Astrocyte of the spinal cord (primary cell): ENCODE measurements around the gene RNASEH1.
"Not testable (repeated sequence)": the region's sequence is repeated elsewhere in the genome, so short reads cannot be mapped to it uniquely, and the experiment has no call there.

Source experiments
- DNase-seq: peaks from one replicate; pipeline ENCODE4 v3.0.0; 2011; ENCODE audit warnings: low read depth, low spot score
- H3K4me3 ChIP-seq: 2 replicates; pipeline ENCODE4 v1.5.1; 2011; ENCODE audit warnings: low read depth, mild to moderate bottlenecking, low read length, moderate library complexity
- CTCF ChIP-seq: IDR thresholded peaks from 2 replicates; pipeline ENCODE4 v1.5.1; 2012; ENCODE audit warnings: low read depth, mild to moderate bottlenecking, low read length, inconsistent platforms
- in situ Hi-C: cut with HindIII; loops from 2 replicates; pipeline ENCODE4 v1.10.0; 2017; ENCODE audit warnings: low sequenced_read_pairs

Gene RNASEH1

DNA sequence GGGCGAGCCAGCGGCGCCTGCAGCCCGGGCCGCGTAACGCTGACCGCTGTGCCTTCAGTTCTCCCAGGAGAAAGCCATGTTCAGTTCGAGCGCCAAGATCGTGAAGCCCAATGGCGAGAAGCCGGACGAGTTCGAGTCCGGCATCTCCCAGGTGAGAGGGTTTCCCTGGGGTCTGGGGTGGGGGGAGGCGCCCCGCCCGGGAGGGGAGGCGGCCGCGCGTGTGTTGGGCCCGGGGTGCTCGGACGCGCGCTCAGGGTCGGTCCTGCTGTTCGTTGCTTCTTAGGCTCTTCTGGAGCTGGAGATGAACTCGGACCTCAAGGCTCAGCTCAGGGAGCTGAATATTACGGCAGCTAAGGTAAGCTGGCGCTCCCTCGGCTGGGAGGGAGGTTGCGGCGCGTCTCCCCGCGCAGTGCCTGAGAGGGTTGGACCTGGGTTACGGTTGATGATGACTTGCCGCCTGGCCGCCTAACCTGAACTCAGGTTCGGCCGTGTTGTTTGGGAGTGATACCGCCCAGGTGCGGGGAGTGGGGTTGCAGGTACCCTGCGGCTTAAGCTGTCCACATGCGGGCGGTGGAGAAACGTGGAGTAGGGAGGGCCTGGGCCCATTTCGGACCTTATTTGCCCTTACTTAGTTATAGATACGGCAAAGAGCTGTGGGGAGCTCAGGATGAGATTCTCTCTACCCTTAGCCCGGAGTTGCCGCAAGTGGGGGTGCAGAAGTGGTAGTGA lies 17.6 kb upstream of the RNASEH1 start:
- DNase-seq = no peak
- no peak for TF ChIP-seq CTCF
- in situ Hi-C loops = no loop called here
- H3K4me3 ChIP-seq = peak overlapping the region; percentile 97

DNA sequence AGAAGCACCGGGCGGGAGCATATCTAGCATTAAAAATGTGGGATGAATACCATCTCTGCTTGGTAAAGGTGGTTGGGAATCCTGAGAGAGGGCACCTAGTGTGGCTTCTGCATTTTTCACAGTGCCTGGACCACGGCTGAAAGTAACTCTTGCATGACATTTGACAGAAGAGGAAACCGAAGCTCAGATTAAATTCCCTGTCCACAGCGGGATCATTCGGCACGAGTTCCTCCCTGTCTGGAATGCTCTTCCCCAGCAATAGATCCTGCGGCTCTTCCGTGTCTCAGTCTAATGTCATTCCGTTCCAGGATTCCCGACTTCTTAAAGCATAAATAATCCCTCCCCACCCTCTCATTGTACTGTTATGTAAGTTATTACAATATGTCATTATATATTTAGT lies 16.0 kb upstream of the RNASEH1 start:
- in situ Hi-C loops = no loop called here
- no peak for TF ChIP-seq CTCF
- no peak overlapping the region for H3K4me3 ChIP-seq
- no peak for DNase-seq

- in situ Hi-C loops = no loop called here
- H3K4me3 ChIP-seq = no peak overlapping the region
- TF ChIP-seq CTCF = no peak
- DNase-seq = no peak
Observed at GRCh38 chr2:3572620-3573019, 14.5 kb upstream of the RNASEH1 start.

DNA sequence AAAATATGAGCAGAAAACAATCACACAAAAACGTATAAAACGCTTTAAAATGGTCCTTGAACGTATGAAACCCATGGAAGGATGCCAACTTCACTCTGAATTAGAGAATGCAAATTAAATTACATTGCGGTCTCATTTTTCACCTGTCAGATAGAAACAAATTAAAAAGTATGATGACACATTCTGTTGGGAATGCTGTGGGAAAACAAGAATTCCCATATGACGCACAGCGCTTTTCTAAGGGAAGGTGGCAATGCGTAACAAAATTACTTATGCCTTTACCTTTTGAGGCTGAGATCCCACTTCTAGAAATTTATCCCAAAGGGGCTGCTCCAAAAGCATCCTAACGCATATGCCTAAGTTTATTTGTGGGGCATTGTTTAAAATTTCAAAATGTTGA lies 13.2 kb upstream of the RNASEH1 start:
- DNase-seq = peak; percentile 73
- TF ChIP-seq CTCF = no peak
- H3K4me3 ChIP-seq = no peak overlapping the region
- in situ Hi-C loops = no loop called here

- H3K4me3 ChIP-seq, DNase-seq, in situ Hi-C loops: not testable (repeated sequence)
Observed at GRCh38 chr2:3569656-3570055, 11.5 kb upstream of the RNASEH1 start.

DNA sequence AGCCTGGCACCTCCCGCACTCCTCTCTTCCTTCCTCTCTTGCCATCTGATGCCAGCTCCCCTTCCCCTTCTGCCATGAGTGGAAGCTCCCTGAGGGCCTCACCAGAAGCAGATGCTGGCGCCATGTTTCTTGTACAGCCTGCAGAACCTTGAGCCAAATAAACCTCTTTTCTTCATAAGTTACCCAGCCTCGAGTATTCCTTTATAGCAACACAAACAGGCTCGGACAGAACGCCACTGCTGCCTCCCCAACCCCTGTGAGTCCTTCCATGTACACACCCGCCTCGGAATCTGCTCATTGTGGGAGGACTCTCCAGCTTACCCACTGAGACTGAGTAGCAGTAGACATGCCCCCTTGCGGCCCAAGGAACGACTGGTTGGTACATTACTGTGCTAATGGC lies 8.7 kb upstream of the RNASEH1 start:
- in situ Hi-C loops = no loop called here
- TF ChIP-seq CTCF = no peak
- no peak overlapping the region for H3K4me3 ChIP-seq
- DNase-seq = no peak

DNA sequence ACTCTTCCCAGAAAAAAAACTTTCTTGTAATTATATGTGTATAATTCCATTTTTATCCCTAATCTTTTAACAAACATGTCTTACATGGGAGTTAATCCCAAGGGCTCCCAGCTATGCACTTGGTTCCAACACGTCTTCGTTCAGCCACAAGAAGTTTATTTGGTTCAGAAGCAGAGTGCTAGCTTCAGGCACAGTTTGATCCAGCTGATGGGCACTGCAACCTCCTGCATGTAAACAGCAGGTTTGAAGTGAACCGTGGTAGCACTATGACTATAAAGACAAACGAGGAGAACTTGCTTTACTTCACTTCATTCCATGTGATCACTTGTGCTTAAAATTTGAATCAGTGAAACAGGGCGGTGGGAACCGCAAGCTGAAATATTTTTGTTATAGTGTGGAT lies 7.0 kb upstream of the RNASEH1 start:
- in situ Hi-C loops = no loop called here
- no peak for DNase-seq
- TF ChIP-seq CTCF = no peak
- no peak overlapping the region for H3K4me3 ChIP-seq
